ENCODE data around the gene CHST9. TPM values are rescaled to one million over a fixed set of nuclear protein-coding genes. Genes with fewer than 3 reads are reported as not detected.

The CHST9 gene
- total and polyA plus RNA-seq, 4 donors: 0.42 to 6.4 (median 1.4) TPM

DNA sequence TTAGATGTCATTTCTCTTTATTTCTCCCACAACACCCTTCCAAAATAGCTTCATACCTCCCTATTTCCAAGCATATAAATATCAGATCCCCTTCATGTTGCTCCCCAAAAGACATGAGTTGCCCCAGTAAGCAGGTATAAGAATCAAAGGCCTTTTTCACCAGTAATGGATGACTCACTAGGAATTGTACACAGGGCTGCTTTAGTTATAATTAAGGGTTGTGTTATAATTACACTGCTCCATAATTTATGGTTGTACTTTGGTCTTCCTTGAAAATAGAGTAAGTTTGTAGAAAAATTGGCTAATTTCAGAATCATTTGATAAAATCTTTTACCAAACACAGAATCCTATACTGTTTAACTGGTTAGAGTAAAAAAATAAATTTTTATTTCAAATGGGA is 310.8 kb downstream of the CHST9 start:
- Histone ChIP-seq H3K4me1 (ENCODE audit: control insufficient read depth in 4 of 4, insufficient read depth in 4 of 4, low read length in 3 of 4) (peaks cover 0 to 6% (median 2%) of the 10 kb centered on the region in 4 donors), H3K9me3 (ENCODE audit: control insufficient read depth in 4 of 4, low read length in 3 of 4) (no peaks in the 10 kb centered on the region), H3K27me3 (ENCODE audit: control insufficient read depth in 4 of 4, insufficient read depth in 4 of 4, low read length in 3 of 4) (no peaks in the 10 kb centered on the region), H3K36me3 (ENCODE audit: control insufficient read depth in 4 of 4, insufficient read depth in 3 of 4, low read depth in 1 of 4, low read length in 3 of 4) (no peaks in the 10 kb centered on the region), H3K9ac (ENCODE audit: low read depth in 1 of 2, low read length in 2 of 2) (no peak overlapping the region), H3K27ac (ENCODE audit: low read depth in 1 of 2, low read length in 2 of 2) (no peak overlapping the region), H3K4me3 (ENCODE audit: low read depth in 1 of 3, low read length in 3 of 3) (no peak overlapping the region)
- no peak for DNase-seq (ENCODE audit: low spot score)
- no peak for TF ChIP-seq HNF4G (IDR thresholded peaks at IDR 0.05)
- no peak for TF ChIP-seq JUND (IDR thresholded peaks at IDR 0.05)
- TF ChIP-seq EGR1 (IDR thresholded peaks at IDR 0.05; ENCODE audit: low read depth in 2 of 2): no peak
- no peak for TF ChIP-seq HNF4A (conservative IDR thresholded peaks at IDR 0.05)
- no peak for TF ChIP-seq RAD21 (IDR thresholded peaks at IDR 0.05)
- TF ChIP-seq FOXA1 (IDR thresholded peaks at IDR 0.05): no peak
- TF ChIP-seq, protein P1, sequence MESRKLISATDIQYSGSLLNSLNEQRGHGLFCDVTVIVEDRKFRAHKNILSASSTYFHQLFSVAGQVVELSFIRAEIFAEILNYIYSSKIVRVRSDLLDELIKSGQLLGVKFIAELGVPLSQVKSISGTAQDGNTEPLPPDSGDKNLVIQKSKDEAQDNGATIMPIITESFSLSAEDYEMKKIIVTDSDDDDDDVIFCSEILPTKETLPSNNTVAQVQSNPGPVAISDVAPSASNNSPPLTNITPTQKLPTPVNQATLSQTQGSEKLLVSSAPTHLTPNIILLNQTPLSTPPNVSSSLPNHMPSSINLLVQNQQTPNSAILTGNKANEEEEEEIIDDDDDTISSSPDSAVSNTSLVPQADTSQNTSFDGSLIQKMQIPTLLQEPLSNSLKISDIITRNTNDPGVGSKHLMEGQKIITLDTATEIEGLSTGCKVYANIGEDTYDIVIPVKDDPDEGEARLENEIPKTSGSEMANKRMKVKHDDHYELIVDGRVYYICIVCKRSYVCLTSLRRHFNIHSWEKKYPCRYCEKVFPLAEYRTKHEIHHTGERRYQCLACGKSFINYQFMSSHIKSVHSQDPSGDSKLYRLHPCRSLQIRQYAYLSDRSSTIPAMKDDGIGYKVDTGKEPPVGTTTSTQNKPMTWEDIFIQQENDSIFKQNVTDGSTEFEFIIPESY (IDR thresholded peaks at IDR 0.05): no peak
- TF ChIP-seq, protein P2, sequence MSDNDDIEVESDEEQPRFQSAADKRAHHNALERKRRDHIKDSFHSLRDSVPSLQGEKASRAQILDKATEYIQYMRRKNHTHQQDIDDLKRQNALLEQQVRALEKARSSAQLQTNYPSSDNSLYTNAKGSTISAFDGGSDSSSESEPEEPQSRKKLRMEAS (IDR thresholded peaks at IDR 0.05): no peak
- TF ChIP-seq, protein P3, sequence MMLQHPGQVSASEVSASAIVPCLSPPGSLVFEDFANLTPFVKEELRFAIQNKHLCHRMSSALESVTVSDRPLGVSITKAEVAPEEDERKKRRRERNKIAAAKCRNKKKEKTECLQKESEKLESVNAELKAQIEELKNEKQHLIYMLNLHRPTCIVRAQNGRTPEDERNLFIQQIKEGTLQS (IDR thresholded peaks at IDR 0.05): no peak
- TF ChIP-seq SP1 (IDR thresholded peaks at IDR 0.05): no peak
- no peak for TF ChIP-seq NR2F2 (IDR thresholded peaks at IDR 0.05)
- TF ChIP-seq, protein P4, sequence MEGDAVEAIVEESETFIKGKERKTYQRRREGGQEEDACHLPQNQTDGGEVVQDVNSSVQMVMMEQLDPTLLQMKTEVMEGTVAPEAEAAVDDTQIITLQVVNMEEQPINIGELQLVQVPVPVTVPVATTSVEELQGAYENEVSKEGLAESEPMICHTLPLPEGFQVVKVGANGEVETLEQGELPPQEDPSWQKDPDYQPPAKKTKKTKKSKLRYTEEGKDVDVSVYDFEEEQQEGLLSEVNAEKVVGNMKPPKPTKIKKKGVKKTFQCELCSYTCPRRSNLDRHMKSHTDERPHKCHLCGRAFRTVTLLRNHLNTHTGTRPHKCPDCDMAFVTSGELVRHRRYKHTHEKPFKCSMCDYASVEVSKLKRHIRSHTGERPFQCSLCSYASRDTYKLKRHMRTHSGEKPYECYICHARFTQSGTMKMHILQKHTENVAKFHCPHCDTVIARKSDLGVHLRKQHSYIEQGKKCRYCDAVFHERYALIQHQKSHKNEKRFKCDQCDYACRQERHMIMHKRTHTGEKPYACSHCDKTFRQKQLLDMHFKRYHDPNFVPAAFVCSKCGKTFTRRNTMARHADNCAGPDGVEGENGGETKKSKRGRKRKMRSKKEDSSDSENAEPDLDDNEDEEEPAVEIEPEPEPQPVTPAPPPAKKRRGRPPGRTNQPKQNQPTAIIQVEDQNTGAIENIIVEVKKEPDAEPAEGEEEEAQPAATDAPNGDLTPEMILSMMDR (IDR thresholded peaks at IDR 0.05; ENCODE audit: low read depth, low read length, missing input control): no peak
- no peak for TF ChIP-seq GABPA (IDR thresholded peaks at IDR 0.05 in 1 of 2, conservative IDR thresholded peaks at IDR 0.05 in 1 of 2)
- no peak for TF ChIP-seq TAF1 (conservative IDR thresholded peaks at IDR 0.05)
- TF ChIP-seq FOXA2 (IDR thresholded peaks at IDR 0.05): no peak
- no peak for TF ChIP-seq YY1 (IDR thresholded peaks at IDR 0.05)
- TF ChIP-seq, protein P5, sequence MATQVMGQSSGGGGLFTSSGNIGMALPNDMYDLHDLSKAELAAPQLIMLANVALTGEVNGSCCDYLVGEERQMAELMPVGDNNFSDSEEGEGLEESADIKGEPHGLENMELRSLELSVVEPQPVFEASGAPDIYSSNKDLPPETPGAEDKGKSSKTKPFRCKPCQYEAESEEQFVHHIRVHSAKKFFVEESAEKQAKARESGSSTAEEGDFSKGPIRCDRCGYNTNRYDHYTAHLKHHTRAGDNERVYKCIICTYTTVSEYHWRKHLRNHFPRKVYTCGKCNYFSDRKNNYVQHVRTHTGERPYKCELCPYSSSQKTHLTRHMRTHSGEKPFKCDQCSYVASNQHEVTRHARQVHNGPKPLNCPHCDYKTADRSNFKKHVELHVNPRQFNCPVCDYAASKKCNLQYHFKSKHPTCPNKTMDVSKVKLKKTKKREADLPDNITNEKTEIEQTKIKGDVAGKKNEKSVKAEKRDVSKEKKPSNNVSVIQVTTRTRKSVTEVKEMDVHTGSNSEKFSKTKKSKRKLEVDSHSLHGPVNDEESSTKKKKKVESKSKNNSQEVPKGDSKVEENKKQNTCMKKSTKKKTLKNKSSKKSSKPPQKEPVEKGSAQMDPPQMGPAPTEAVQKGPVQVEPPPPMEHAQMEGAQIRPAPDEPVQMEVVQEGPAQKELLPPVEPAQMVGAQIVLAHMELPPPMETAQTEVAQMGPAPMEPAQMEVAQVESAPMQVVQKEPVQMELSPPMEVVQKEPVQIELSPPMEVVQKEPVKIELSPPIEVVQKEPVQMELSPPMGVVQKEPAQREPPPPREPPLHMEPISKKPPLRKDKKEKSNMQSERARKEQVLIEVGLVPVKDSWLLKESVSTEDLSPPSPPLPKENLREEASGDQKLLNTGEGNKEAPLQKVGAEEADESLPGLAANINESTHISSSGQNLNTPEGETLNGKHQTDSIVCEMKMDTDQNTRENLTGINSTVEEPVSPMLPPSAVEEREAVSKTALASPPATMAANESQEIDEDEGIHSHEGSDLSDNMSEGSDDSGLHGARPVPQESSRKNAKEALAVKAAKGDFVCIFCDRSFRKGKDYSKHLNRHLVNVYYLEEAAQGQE (IDR thresholded peaks at IDR 0.05): no peak
- TF ChIP-seq RXRA (IDR thresholded peaks at IDR 0.05): no peak

Measured in liver (tissue), 9 donors.